Epithelial cell of proximal tubule (primary cell): ENCODE measurements around the gene KCNJ14. TPM values are rescaled to one million over a fixed set of nuclear protein-coding genes. Genes with fewer than 3 reads are reported as not detected.

Source experiments
- DNase-seq: peaks from one replicate; pipeline ENCODE4 v3.0.0-alpha.2; 2011; ENCODE audit warnings: low read depth
- H3K4me3 ChIP-seq: 2 replicates; pipeline ENCODE4 v1.5.1; 2011; ENCODE audit warnings: low read depth, mild to moderate bottlenecking, low read length
- total RNA-seq: library from RNA; depleted of rRNA; stranded (reverse); fragments of >200 nt; gene quantifications from 2 replicates; pipeline ENCODE4 v1.2.3, GENCODE V29; 2015
- TF ChIP-seq, protein P1 (sequence below): conservative IDR thresholded peaks from 2 replicates; pipeline ENCODE4 v1.5.1; 2012; ENCODE audit warnings: low read depth, mild to moderate bottlenecking, low read length

KCNJ14 gene
- total RNA-seq, 1 donor from 2014 or later = 0.06 TPM

DNA sequence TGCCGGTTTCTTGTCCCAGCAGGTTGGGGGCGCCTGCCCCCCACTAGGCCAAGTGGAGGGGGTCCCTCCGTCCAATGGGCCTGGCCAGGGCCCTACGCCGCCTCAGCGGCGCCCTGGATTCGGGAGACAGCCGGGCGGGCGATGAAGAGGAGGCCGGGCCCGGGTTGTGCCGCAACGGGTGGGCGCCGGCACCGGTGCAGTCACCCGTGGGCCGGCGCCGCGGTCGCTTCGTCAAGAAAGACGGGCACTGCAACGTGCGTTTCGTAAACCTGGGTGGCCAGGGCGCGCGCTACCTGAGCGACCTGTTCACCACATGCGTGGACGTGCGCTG lies 6.2 kb downstream of the KCNJ14 start:
- H3K4me3 ChIP-seq = no peak overlapping the region
- TF ChIP-seq, protein P1, sequence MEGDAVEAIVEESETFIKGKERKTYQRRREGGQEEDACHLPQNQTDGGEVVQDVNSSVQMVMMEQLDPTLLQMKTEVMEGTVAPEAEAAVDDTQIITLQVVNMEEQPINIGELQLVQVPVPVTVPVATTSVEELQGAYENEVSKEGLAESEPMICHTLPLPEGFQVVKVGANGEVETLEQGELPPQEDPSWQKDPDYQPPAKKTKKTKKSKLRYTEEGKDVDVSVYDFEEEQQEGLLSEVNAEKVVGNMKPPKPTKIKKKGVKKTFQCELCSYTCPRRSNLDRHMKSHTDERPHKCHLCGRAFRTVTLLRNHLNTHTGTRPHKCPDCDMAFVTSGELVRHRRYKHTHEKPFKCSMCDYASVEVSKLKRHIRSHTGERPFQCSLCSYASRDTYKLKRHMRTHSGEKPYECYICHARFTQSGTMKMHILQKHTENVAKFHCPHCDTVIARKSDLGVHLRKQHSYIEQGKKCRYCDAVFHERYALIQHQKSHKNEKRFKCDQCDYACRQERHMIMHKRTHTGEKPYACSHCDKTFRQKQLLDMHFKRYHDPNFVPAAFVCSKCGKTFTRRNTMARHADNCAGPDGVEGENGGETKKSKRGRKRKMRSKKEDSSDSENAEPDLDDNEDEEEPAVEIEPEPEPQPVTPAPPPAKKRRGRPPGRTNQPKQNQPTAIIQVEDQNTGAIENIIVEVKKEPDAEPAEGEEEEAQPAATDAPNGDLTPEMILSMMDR = no peak
- DNase-seq = no peak

DNA sequence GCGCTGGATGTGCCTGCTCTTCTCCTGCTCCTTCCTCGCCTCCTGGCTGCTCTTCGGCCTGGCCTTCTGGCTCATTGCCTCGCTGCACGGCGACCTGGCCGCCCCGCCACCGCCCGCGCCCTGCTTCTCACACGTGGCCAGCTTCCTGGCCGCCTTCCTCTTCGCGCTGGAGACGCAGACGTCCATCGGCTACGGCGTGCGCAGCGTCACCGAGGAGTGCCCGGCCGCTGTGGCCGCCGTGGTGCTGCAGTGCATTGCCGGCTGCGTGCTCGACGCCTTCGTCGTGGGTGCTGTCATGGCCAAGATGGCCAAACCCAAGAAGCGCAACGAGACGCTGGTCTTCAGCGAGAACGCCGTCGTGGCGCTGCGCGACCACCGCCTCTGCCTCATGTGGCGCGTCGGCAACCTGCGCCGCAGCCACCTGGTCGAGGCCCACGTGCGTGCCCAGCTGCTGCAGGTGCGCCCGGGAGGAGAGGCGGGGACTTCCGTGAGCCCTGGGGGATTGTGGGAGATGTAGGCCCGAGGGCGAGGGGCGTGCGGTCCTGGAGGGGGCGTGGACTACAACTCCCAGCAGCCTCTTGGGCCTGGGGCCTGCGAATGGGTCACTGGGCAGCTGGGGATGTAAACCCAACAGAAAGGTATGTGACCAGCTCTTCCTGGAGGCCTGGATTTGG lies 6.7 kb downstream of the KCNJ14 start:
- no peak for DNase-seq
- no peak overlapping the region for H3K4me3 ChIP-seq
- TF ChIP-seq, protein P1 = no peak

DNA sequence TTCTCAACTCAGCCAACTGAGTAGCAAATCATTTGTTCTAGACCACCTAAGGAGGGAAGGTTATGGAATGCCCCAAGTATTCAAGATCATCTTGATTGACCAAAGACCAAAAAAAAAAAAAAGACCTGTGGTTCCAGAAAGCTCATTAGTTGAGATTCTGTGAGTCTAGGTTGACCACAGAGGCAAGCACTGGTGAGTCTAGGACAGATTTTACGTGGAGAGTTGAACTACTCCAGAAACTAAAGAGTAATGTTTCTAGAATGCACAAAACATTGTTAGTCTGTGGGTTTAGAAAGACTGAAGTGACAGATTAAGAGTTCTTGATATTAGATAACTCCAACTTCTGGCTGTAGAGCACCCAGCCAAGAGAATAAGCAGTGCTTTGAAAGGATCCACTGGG lies 9.8 kb downstream of the KCNJ14 start:
- DNase-seq = no peak
- TF ChIP-seq, protein P1 = no peak
- no peak overlapping the region for H3K4me3 ChIP-seq

DNA sequence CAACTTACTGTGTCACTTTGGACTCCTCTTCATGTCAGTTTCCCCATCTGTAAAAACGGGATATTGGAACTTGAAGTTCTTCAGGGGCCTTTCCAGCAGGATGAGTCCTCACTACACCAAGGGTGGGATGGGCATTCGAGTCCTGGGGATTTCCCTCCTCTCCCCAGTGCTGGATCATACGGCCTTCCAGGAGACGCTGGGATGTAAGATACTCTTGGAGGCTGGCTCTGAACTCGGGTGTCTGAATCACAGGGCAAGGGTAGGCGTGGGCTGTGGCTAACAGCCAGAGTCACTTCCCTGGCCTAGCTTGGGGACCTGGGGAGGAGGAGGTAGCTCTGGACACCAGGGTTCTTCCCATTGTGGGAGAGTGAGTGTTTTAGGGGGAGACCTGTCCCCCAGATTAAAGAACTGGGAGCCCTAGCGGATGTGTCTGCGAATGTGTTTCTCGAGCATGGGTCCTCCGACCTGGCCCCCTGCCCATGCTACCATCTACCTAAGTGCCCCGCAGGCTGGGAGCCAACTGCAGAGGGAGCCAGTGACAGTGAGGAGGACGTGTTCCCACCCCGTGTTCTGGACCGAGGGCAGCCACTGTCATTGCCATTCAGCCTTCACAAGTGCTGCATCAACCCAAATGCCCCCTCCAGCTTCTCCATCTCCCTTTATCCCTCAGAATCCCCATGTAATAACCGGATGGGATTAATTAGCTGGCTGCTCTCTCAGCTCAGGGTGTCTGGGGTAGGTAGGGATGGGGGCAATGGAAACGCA lies 11.4 kb downstream of the KCNJ14 start:
- TF ChIP-seq, protein P1 = no peak
- no peak overlapping the region for H3K4me3 ChIP-seq
- peak; percentile 19 for DNase-seq

DNA sequence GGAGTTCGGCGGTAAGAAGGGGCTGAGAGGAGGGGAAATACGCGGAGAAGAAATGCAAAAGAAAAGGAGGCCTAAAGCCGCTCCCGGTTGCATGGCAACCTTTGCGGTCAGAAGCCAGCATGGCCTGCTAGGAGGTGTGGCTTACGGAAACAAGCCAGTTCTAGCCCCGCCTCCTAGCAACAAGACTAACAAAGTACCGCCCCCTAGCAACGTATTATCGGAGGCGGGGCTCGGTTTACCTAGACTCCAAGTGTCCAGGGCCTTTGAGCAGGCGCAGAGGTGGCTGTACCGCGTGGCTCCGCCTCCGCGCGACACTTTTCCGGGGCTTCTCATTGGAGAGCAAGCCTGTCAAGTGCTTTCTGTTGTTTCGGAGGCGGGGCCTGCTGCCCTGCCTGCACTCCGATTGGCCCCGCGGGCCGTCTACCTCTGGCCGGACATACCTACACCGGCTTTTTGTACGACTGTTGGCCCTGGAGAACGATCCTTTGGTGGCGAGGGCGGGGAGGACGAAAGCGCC lies 13.5 kb downstream of the KCNJ14 start:
- peak; percentile 97 for DNase-seq
- TF ChIP-seq, protein P1 = no peak
- peak overlapping the region; percentile 71 for H3K4me3 ChIP-seq

DNA sequence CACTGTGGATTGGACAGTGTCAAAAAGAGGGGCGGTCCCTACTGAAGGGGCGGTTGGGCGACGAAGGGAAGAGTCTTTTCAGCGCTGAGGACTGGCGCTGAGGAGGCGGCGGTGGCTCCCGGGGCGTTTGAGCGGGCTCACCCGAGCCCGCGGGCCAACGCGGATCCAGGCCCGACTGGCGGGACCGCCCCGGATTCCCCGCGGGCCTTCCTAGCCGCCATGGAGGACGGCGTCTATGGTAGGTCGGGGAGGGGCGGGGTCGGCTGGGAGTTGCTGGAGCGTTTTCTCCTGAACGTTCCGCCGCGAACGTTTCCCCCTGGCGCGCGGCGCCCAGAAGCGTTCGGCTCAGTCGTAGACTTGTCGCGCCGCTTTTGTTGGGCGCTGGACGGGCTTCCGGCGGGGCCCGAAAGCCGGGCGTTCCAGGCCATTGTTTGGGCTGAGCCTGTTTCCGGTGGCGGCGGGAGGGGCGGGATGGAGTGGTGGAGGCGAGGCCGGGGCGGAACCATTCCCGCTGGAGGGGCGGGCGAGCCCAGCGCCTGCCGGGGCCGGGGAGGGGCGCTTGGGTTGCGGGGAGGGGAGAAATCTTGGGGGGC lies 14.0 kb downstream of the KCNJ14 start, which contains the start of gene CYTH2:
Gene CYTH2 (plus strand): TSS at position 81 of the 593 bp plus-strand sequence. CDS start 139 bp downstream, at position 220.
- no peak for DNase-seq
- H3K4me3 ChIP-seq = peak within 1 kb of the TSS; percentile 71

More for the DNA sequence above, 14.0 kb downstream of the KCNJ14 start, which contains the start of gene CYTH2:
- TF ChIP-seq, protein P1 = no peak
